Activated T-helper 2 cell treated with anti-CD3 and anti-CD28 coated beads, Interferon-gamma antibody, Interleukin-2, Interleukin-4, amounts not matched to agents 10 μg/mL and 5 μg/mL and 100 μg/mL, durations not matched to agents 14 hours and 24 hours and 36 hours (primary cell): ENCODE data around the gene TMCO4. TPM values are rescaled to one million over a fixed set of nuclear protein-coding genes. Genes with fewer than 3 reads are reported as not detected.

Source experiments
- DNase-seq: peaks from one replicate; pipeline ENCODE4 v3.0.0; 2021; ENCODE audit warnings: low spot score
- H3K27ac Mint-ChIP-seq: one replicate; pipeline ENCODE4 v1.8.0; 2021; ENCODE audit warnings: mixed read lengths
- H3K27me3 Mint-ChIP-seq: one replicate; pipeline ENCODE4 v1.8.0; 2021; ENCODE audit warnings: low read depth, mixed read lengths
- H3K36me3 Mint-ChIP-seq: one replicate; pipeline ENCODE4 v1.8.0; 2021; ENCODE audit warnings: low read depth, mixed read lengths
- H3K4me1 Mint-ChIP-seq: one replicate; pipeline ENCODE4 v1.8.0; 2021; ENCODE audit warnings: low read depth, mixed read lengths
- H3K4me3 Mint-ChIP-seq: one replicate; pipeline ENCODE4 v1.8.0; 2021; ENCODE audit warnings: low read depth, mild to moderate bottlenecking, moderate library complexity, mixed read lengths
- H3K9me3 Mint-ChIP-seq: one replicate; pipeline ENCODE4 v1.8.0; 2021; ENCODE audit warnings: mixed read lengths
- intact Hi-C: fragments of 100-400 bp; cut with micrococcal nuclease; formaldehyde crosslinking; loops from one replicate; pipeline ENCODE4 v1.15.1; 2023
- total RNA-seq: library from RNA; stranded (reverse); gene quantifications from 2 replicates; pipeline ENCODE4 v1.2.3, GENCODE V29; 2022

Gene TMCO4
- total RNA-seq, 1 donor from 2014 or later = 12.9 TPM

DNA sequence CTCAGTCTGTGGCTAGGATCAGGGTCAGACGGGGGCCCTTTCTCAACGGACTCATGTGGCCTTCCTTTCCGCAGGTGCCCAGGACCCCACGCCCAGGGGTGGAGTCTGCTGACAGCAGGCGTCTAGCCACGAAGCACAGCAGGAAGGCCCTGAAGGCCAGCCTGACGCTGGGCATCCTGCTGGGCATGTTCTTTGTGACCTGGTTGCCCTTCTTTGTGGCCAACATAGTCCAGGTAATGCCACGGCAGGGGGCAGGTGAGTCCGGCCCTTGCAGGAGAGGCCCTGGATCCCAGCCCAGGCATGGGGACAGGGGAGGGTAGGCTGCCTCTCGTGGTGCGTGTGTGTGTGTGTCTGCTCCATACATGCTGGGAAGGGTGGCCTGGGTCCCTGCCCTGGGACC is 121.2 kb downstream of the TMCO4 start:
- Mint-ChIP-seq H3K27me3 (peaks cover 2% of the 10 kb centered on the region), H3K4me3 (no peak overlapping the region), H3K36me3 (no peaks in the 10 kb centered on the region), H3K4me1 (no peaks in the 10 kb centered on the region), H3K9me3 (no peaks in the 10 kb centered on the region), H3K27ac (no peak overlapping the region)
- intact Hi-C loops = no loop called here
- no peak for DNase-seq

DNA sequence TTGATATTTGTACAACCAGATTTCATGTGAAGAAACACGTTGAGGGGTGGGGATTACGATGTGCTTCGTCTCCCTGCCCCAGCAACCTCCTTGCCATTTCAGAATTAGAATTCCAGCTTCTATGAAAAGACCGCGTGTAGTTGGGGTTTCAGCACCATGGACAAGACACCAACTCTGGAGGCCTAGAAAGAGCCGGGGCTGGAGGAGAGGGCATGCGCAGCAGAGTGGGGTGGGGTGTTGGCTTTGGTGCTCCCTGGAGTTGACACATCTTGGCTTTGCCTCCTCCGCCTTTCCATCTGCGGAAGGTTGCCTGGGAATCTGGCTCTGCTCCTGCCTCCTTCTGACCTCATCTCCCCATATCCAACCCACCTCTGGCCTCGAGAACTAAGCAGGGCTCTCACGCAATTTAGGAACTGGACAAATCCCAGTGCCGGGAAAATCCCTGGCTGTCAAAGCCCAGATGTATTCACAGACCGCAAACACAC is 123.2 kb downstream of the TMCO4 start:
- H3K4me3 Mint-ChIP-seq = no peak overlapping the region
- intact Hi-C loops = no loop called here
- peaks cover 8% of the 10 kb centered on the region for H3K27me3 Mint-ChIP-seq
- no peaks in the 10 kb centered on the region for H3K36me3 Mint-ChIP-seq
- no peaks in the 10 kb centered on the region for H3K9me3 Mint-ChIP-seq
- no peaks in the 10 kb centered on the region for H3K4me1 Mint-ChIP-seq
- no peak overlapping the region for H3K27ac Mint-ChIP-seq
- no peak for DNase-seq

- intact Hi-C loops = no loop called here
- no peaks in the 10 kb centered on the region for H3K9me3 Mint-ChIP-seq
- DNase-seq = no peak
- H3K27me3 Mint-ChIP-seq = peaks cover 12% of the 10 kb centered on the region
- no peak overlapping the region for H3K27ac Mint-ChIP-seq
- no peak overlapping the region for H3K4me3 Mint-ChIP-seq
- no peaks in the 10 kb centered on the region for H3K4me1 Mint-ChIP-seq
- H3K36me3 Mint-ChIP-seq = no peaks in the 10 kb centered on the region
Observed at GRCh38 chr1:19675797-19676196, 123.9 kb downstream of the TMCO4 start.

- H3K27ac Mint-ChIP-seq = no peak overlapping the region
- no peak overlapping the region for H3K4me3 Mint-ChIP-seq
- no peaks in the 10 kb centered on the region for H3K9me3 Mint-ChIP-seq
- no peaks in the 10 kb centered on the region for H3K4me1 Mint-ChIP-seq
- no peaks in the 10 kb centered on the region for H3K36me3 Mint-ChIP-seq
- DNase-seq = no peak
- intact Hi-C loops = no loop called here
- peaks cover 30% of the 10 kb centered on the region for H3K27me3 Mint-ChIP-seq
Observed at GRCh38 chr1:19672237-19672636, 127.5 kb downstream of the TMCO4 start.

- no peak for DNase-seq
- intact Hi-C loops = no loop called here
- peaks cover 41% of the 10 kb centered on the region for H3K27me3 Mint-ChIP-seq
- H3K27ac Mint-ChIP-seq = no peak overlapping the region
- H3K9me3 Mint-ChIP-seq = no peaks in the 10 kb centered on the region
- H3K4me3 Mint-ChIP-seq = no peak overlapping the region
- no peaks in the 10 kb centered on the region for H3K36me3 Mint-ChIP-seq
- peaks cover 4% of the 10 kb centered on the region for H3K4me1 Mint-ChIP-seq
Observed at GRCh38 chr1:19670787-19671186, 128.9 kb downstream of the TMCO4 start.

DNA sequence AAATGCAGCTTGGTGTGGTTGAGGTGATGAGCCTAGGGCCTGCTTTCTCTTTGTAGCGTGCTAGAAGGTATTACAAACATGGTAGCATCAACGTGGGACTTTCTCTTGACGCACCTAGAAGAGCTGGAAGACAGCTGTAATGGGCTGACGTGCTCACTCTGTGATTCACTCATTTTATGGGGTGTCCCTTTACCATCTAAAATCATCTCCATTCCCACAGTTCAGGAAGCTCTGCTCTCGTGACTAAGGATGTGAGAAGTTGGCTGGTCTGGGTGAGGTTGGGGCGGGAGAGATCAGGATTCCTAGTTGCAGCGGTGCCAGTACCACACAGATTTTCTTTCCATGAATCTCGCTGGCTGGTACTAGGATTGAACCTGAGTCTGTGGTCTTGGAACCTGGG is 130.8 kb downstream of the TMCO4 start:
- peaks cover 49% of the 10 kb centered on the region for H3K27me3 Mint-ChIP-seq

DNA sequence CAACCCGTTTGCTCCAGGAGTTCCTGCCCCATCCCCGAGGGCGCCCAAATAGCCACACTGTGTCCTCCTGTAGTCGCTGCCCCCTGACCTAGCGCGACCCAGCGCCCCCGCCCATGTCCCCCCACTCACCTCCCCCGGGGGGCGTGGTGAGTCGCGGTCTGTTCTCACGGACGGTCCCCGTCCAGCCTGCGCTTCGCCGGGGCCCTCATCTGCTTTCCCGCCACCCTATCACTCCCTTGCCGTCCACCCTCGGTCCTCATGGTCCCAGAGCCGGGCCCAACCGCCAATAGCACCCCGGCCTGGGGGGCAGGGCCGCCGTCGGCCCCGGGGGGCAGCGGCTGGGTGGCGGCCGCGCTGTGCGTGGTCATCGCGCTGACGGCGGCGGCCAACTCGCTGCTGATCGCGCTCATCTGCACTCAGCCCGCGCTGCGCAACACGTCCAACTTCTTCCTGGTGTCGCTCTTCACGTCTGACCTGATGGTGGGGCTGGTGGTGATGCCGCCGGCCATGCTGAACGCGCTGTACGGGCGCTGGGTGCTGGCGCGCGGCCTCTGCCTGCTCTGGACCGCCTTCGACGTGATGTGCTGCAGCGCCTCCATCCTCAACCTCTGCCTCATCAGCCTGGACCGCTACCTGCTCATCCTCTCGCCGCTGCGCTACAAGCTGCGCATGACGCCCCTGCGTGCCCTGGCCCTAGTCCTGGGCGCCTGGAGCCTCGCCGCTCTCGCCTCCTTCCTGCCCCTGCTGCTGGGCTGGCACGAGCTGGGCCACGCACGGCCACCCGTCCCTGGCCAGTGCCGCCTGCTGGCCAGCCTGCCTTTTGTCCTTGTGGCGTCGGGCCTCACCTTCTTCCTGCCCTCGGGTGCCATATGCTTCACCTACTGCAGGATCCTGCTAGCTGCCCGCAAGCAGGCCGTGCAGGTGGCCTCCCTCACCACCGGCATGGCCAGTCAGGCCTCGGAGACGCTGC is 133.9 kb downstream of the TMCO4 start:
- Mint-ChIP-seq H3K9me3 (no peaks in the 10 kb centered on the region), H3K27me3 (peaks cover 50% of the 10 kb centered on the region), H3K4me1 (peaks cover 4% of the 10 kb centered on the region), H3K27ac (no peak overlapping the region), H3K36me3 (no peaks in the 10 kb centered on the region), H3K4me3 (peak overlapping the region; percentile 58)
- DNase-seq = no peak
- intact Hi-C loops = loop anchor here (10.0 kb wide), 1 partner anchor 149 kb away; the partner anchor contains the start of gene RNF186

More for the DNA sequence above, 130.8 kb downstream of the TMCO4 start:
- intact Hi-C loops = loop anchor here (10.0 kb wide), 1 partner anchor 146 kb away; the partner anchor contains the start of gene RNF186
- Mint-ChIP-seq H3K4me1 (peaks cover 4% of the 10 kb centered on the region), H3K36me3 (no peaks in the 10 kb centered on the region), H3K9me3 (no peaks in the 10 kb centered on the region), H3K4me3 (no peak overlapping the region), H3K27ac (no peak overlapping the region)
- no peak for DNase-seq

DNA sequence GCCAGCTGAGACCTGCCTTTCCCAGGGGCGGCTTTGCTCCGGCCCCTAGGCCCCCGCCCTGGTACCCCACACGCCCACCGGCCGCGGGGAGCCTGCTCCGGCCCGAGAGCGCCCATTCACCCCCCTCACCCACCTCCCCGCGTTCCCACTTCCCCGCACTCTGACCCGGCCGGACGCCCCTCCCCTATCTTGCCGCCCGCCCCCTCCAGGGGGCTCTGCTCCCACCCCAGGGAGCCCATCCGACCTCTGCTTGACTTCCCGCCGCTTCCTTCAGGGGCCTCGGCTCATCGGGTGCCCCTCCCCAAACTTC is 134.6 kb downstream of the TMCO4 start:
- H3K4me3 Mint-ChIP-seq = peak overlapping the region; percentile 58
- intact Hi-C loops = loop anchor here (10.0 kb wide), 1 partner anchor 150 kb away; the partner anchor contains the start of gene RNF186
- peaks cover 48% of the 10 kb centered on the region for H3K27me3 Mint-ChIP-seq
- peaks cover 4% of the 10 kb centered on the region for H3K4me1 Mint-ChIP-seq
- no peaks in the 10 kb centered on the region for H3K9me3 Mint-ChIP-seq
- no peak for DNase-seq
- H3K36me3 Mint-ChIP-seq = no peaks in the 10 kb centered on the region
- no peak overlapping the region for H3K27ac Mint-ChIP-seq

DNA sequence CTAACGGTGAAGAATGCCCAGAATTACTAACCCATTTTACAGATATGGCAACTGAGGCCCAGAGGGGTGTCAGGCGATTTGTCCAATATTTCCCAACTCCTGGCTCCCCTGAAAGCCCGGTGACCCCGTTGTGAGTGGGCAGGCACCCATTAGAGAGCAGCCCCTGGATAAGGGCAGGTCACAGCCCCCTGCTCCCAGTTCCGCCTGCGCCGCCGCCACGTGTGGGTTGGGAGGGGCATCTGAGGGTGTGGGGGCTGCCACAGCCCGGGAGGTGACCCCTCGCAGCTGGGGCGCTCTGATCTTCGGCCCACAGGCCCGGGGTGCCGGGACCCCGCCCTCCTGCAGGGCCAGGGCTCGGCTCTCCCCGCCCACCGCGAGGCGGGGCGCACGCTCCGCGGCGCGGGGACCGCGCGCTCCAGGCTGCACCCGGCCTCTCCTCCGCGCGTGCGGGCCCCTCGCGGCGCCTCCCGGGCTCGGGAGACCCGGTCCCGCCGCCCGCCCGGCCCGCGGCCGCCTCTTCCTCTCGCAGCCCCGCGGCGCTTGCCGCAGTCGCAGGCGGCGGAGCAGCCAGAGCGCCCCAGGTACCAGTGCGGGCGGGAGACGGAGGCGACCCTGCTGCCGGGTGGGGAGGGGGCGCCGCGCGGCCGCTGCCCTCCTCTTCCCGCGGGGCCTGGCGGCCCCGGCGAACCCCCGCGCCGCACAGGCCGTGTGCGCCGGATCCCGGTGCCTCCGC is 135.1 kb downstream of the TMCO4 start, which contains the start of gene HTR6:
HTR6 (plus strand) TSS at position 423 of the 733 bp plus-strand sequence. CDS start 879 bp downstream, outside the sequence.
- no peak within 1 kb of the TSS for H3K27ac Mint-ChIP-seq
- peaks cover 44% of the 10 kb centered on the region for H3K27me3 Mint-ChIP-seq
- H3K4me3 Mint-ChIP-seq = peak within 1 kb of the TSS; percentile 58
- no peaks in the 10 kb centered on the region for H3K36me3 Mint-ChIP-seq
- DNase-seq = no peak
- H3K9me3 Mint-ChIP-seq = no peaks in the 10 kb centered on the region
- peaks cover 7% of the 10 kb centered on the region for H3K4me1 Mint-ChIP-seq
- intact Hi-C loops = loop anchor here (10.0 kb wide), 1 partner anchor 150 kb away; the partner anchor contains the start of gene RNF186

GRCh38 chr1:19662313-19662712 is 137.4 kb downstream of the TMCO4 start:
- Mint-ChIP-seq H3K4me1 (peaks cover 8% of the 10 kb centered on the region), H3K27ac (no peak overlapping the region), H3K27me3 (peaks cover 34% of the 10 kb centered on the region), H3K36me3 (no peaks in the 10 kb centered on the region), H3K4me3 (no peak overlapping the region), H3K9me3 (no peaks in the 10 kb centered on the region)
- intact Hi-C loops = loop anchor here (10.0 kb wide), 1 partner anchor 152 kb away; the partner anchor contains the start of gene RNF186
- no peak for DNase-seq

- no peak overlapping the region for H3K4me3 Mint-ChIP-seq
- H3K36me3 Mint-ChIP-seq = no peaks in the 10 kb centered on the region
- peaks cover 28% of the 10 kb centered on the region for H3K27me3 Mint-ChIP-seq
- no peaks in the 10 kb centered on the region for H3K9me3 Mint-ChIP-seq
- intact Hi-C loops = loop anchor here (10.0 kb wide), 1 partner anchor 153 kb away; the partner anchor contains the start of gene RNF186
- peaks cover 8% of the 10 kb centered on the region for H3K4me1 Mint-ChIP-seq
- no peak overlapping the region for H3K27ac Mint-ChIP-seq
- DNase-seq = no peak
Observed at GRCh38 chr1:19661721-19662228, 137.9 kb downstream of the TMCO4 start.

- Mint-ChIP-seq H3K27me3 (peaks cover 6% of the 10 kb centered on the region), H3K9me3 (no peaks in the 10 kb centered on the region), H3K36me3 (peaks cover 4% of the 10 kb centered on the region), H3K27ac (no peak overlapping the region), H3K4me3 (no peak overlapping the region), H3K4me1 (peaks cover 10% of the 10 kb centered on the region)
- no peak for DNase-seq
- intact Hi-C loops = no loop called here
Observed at GRCh38 chr1:19658186-19658585, 141.5 kb downstream of the TMCO4 start.
